HL-60/S4 treated with retinoic acid at 250 ng/mL for 4 days and 3 days (cell line): ENCODE results near the gene ADGRL1.

Experiments
- in situ Hi-C: fragments of 300-500 bp; cut with MboI; formaldehyde crosslinking; loops from 2 replicates; pipeline ENCODE4 v1.7.0; 2022; ENCODE audit warnings: low sequenced_read_pairs

The ADGRL1 gene

GRCh38 chr19:14114854-14115253, 91.1 kb downstream of the ADGRL1 start:
- in situ Hi-C loops: no loop called here

GRCh38 chr19:14114439-14114838, 91.5 kb downstream of the ADGRL1 start:
- in situ Hi-C loops: no loop called here

- in situ Hi-C loops: no loop called here
These were observed 92.1 kb downstream of the ADGRL1 start for GRCh38 chr19:14113762-14114414.

GRCh38 chr19:14112809-14113385, 93.1 kb downstream of the ADGRL1 start:
- in situ Hi-C loops: no loop called here

GRCh38 chr19:14112051-14112808, 93.7 kb downstream of the ADGRL1 start:
- in situ Hi-C loops: no loop called here

DNA sequence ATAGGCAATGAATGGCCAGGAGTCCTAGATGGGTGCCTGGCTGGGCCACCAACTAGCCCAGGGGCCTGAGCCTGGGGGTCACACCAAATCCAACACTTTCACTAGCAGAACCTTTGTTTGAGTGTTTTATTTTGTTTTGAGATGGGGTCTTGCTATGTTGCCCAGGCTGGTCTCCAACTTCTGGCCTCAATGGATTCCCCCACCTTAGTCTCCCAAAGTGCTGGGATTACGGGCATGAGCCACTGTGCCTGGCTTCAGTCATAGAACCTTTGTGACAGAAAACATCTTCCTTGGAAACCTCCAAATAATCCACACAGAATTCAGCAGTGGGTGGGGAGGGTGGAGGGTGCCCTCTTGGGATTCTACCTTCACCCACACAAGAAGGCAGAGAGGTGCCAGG, 94.5 kb downstream of the ADGRL1 start:
- in situ Hi-C loops: no loop called here

DNA sequence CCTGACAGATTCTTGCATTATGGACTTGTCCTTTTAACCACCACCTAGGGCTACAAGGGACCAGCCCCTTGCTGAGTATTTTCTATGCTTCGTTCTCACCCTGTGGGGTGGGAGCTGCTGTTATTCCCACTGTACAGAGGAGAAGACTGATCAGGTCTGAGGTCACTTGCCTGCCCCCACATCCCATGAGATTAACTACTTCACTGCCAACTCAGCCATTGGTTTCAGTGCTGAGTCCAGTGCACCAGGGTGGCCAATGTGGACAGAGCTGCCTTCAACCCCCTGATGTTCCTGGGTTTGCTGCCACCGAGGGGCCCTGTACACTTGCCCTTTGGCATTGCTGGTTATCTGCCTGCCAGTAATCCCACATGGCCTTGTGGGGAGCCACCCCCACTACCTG, 95.3 kb downstream of the ADGRL1 start:
- in situ Hi-C loops: no loop called here

DNA sequence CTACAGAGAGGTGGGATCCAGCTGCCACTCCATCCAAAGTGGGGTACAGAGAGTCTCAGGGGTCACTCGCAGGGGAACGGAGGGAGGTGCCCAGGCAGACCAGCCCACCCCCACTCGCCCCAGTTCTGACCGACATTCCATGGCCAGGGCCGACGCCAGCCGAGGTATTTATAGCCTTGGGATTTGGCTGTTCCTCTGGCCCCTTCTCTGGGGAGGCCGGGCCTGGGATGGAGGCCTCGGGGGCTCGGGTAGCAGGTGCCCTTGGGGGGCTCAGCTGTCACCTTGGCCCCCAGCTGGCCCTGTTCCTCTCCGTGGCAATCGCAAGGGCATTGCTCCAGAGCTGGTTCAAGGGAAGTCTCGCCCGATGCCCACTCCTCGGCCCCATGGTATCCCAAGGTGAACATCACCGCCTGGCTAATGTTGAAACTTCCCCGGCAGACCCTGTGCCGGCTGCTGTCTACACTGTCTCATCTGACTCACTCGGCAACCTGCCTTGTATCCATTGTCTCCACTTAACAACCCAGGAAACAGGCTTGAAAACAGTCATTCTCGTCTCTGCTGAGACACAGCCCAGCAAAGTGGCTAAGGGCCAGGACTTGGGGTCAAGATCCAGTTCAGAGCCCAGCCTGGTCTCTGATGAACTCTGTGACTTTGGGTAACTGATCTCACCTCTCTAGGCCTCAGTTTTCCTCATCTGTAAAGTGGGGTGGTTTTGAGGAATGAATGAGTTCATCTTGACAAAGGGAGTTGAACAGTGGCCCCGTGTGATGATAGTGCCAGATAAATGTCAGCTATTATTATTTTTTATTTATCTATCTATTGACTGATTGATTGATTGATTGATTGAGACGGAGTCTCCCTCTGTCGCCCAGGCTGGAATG, 98.1 kb downstream of the ADGRL1 start:
- in situ Hi-C loops: no loop called here

GRCh38 chr19:14106840-14107239, 99.1 kb downstream of the ADGRL1 start:
- in situ Hi-C loops: no loop called here

DNA sequence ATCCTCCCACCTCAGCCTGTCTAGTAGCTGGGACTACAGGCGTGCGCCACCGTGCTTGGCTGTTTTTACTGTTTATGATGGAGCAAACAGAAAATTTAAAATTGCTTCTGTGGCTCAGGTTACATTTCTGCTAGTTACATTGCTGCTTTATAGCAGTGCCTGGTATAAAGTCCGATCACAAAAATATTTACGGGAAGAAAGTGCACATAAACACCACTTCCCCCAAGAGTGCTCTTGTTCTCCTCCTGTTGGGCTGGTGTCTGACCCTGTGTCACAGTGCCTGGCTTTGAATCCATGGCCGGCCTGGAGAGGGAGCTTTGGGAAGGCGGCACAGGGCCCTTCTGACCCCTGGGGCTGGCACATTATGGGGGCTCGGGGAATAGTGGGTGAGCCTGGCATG, 100.3 kb downstream of the ADGRL1 start:
- in situ Hi-C loops: no loop called here

GRCh38 chr19:14103310-14103709, 102.7 kb downstream of the ADGRL1 start:
- in situ Hi-C loops: no loop called here

- in situ Hi-C loops: no loop called here
These were observed 103.2 kb downstream of the ADGRL1 start for GRCh38 chr19:14102756-14103155.

DNA sequence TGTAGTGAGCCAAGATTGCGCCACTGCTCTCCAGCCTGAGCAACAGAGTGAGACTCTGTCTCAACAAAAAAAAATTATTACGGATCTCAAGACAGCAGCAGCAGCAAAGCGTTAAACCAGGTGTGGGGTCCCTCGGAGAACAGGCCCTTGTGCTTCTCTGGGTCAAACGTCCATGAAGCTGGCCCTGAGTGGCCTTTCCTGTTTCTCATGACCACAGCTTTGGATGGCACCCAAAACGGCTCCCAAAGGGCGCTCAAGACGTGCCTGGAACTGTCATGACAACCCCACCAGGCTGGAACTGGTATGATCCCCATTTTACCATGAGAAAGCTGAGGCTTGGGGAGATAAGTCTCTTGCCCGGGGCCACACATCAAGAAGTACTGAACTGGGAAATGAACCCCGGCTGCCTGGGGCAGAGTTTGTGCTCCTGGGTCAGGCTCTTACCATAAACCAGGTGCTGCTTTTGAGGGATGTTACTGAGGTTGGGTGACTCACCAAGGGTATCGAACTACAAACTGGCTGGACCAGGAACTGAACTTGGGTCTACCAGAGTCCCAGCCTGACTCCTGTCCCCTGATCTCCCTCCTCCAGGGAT, 103.8 kb downstream of the ADGRL1 start:
- in situ Hi-C loops: no loop called here

DNA sequence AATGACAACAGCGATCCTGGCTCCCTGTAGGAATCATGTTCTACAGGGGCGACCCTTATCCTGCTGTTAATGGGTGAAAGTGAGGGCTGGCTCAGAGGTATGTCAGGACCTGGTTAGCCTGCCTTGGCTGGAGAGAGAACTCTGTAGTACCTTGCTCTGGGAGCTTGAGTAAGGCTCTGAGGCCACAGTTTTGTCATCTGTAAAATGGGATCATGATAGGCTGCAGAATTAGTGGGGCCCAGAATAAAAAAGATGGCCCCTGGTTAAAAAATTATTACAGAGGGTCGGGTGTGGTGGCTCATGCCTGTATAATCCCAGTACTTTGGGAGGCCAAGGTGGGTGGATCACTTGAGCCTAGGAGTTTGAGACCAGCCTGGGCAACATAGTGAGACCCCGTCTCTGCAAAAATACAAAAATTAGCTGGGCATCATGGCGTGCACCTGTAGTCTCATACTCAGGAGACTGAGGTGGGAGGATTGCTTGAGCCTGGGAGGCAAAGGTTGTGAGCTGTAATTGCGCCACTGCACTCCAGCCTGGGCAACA, 104.9 kb downstream of the ADGRL1 start:
- in situ Hi-C loops: no loop called here
